GM18951 (cell line): ENCODE measurements around the gene TNRC18.

ENCODE experiments used
- POLR2A ChIP-seq: IDR thresholded peaks from 4 replicates; pipeline ENCODE4 v1.6.1; 2011; ENCODE audit warnings: mild to moderate bottlenecking; ENCODE audit not compliant: insufficient read length, insufficient read depth; ENCODE audit errors: extremely low read depth
- in situ Hi-C: fragments of 300-500 bp; cut with MboI; formaldehyde crosslinking; loops from one replicate; pipeline ENCODE4 v1.12.0; 2022; ENCODE audit warnings: low sequenced_read_pairs, mixed read lengths, inconsistent platforms; ENCODE audit not compliant: unreplicated experiment

The TNRC18 gene

DNA sequence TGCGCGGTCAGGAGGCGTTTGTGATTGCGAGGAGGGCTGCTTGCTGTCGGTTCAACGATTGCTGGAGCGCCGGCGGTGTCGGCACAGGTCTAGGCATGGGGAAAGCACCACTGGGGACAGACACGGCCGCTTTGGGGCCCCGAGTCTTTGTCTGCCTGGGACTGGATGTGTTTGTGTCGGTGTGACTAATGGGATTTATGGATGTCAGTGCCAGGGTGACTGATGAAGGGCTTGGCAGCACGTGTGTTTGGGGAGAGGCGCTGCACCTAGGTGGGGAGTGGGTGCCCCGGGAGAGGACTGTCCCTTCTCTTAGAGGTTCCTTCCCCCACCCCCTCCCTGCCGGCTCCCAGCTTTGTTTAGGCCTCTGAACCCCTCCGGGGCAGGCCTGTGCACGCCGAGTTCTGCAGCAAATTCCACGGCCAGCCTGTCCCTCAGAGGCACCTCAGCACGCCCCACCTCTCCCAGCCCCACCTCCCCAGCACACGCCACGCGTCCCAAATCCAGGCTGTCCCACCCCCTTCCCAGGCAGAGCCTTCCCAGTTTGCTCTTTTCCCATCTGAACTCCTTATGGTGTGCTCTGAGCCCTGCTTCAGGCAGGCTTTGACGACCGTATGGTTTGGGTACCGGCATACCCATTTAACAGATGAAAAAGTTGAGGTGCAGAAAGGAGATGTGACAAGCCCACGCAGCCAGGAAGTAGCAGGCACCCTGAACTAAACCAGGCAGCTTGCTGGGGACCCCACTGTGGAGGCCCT lies 6.4 kb upstream of the TNRC18 start:
- no peak for TF ChIP-seq POLR2A
- in situ Hi-C loops: no loop called here

DNA sequence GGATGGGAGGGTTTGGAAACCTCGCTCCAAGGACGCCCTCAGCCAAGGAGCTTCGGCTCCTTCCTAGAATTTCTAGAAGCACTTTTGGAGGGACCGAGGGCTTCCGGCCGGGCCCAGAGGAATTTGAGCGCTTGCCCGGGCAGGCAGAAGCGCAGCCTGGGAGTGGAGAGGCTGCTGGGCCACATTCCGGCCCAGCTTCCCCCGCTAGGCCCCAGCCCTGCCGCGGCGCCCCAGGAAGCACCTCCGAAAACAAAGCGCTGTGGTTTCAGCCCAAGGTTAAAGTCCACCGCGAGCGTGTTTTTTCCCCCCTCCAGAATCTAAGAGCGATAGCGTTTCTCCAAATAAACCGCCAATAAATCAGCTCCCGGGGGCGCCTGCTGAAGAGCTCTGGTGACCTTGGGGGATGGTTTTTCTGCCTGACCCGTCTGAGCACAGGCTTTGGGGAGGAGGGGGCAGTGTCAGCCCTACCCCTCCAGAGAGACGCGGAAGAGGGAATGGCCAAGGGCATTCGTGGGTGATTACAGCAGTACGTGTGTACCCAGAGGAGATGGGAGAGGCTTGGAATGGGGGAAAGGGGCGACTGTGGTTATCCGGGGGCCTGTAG lies 5.7 kb upstream of the TNRC18 start:
- in situ Hi-C loops: no loop called here

DNA sequence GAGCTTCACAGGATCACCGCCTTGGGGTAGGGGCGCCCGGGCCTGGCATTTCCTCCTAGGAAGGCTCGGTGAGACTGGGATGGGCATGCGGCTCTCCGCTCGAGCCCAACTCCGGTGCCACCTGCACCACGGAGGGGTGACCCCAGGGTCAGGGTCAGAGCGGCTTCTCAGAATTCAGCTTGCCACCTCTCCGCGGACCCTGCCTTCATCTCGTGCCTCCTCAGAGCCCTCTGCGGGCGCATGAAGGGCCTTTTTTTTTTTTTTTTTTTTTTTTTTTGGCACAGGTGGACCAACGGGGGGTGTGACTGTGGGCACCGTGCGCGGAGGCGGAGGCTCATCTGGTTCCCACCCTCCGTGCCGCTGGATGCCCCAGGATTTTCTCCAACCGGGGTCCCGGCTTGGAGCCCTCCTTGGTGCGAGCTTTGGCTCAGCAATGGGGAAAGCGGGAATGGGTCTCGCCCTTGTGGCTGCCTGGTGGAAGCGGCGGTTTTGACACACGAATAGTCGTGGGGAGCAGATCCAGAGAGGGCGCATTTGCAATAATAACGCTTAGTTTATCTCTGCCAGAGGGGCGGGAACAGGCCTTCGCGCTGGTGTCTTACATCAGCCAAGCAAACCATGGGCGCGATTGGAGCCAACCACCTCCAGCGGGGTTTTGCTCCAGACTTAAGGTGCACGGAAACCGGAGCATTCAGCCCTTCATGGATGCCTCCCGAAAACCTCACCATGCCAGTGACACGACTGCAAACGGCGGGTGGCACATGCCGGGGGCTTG lies 5.0 kb upstream of the TNRC18 start:
- in situ Hi-C loops: no loop called here
- TF ChIP-seq POLR2A: no peak

More for the DNA sequence above, 5.7 kb upstream of the TNRC18 start:
- peak; percentile 16 for TF ChIP-seq POLR2A

DNA sequence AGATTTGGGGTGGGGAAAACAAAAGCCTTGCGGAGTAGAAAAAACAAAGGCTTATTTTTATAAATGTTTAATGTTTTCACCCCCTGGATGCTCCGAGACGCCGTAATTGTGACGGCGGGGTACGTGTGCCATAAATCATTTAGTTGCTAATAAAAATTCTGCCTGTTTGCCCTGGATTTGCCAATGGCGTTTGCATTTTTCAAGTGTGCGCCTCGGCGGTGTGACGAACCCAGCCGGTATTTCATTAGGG lies 2.5 kb upstream of the TNRC18 start:
- TF ChIP-seq POLR2A: no peak

DNA sequence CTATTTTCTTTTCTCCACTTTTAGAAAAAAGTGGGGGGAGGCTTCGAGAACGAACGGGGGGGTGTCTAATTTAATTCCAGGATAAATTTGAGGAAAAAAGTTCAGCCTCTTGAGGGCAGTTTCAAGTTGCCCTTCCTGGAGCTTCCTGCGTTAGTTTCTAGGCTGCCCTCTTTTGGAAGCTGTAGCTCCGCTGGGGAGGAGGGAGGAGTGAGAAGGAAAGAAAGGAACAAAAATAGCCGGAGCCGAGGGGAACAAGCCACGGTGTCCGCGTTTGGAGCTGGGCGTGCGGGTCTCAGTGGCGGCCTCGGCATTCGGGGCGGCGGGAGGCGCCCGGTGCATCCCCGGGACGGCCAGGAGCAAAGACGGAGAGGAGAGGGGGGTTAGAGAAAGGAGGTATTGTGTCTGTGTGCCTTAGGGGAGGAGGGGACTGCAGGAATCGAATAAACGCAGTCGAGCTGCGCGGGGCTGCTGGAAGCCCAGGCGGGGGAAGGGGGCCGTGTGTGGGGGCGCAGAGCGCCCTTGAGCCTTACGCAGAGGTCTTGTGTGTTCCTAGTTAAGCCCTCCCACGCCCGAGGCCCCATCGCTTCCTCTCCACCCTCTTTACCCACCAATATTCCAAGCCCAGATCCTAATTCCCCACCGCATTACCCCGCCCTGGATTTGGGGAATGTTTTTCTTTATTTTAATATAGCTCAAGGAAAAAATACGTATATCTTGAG lies 2.0 kb upstream of the TNRC18 start:
- in situ Hi-C loops: no loop called here
- TF ChIP-seq POLR2A: no peak

More for the DNA sequence above, 2.5 kb upstream of the TNRC18 start:
- in situ Hi-C loops: no loop called here

DNA sequence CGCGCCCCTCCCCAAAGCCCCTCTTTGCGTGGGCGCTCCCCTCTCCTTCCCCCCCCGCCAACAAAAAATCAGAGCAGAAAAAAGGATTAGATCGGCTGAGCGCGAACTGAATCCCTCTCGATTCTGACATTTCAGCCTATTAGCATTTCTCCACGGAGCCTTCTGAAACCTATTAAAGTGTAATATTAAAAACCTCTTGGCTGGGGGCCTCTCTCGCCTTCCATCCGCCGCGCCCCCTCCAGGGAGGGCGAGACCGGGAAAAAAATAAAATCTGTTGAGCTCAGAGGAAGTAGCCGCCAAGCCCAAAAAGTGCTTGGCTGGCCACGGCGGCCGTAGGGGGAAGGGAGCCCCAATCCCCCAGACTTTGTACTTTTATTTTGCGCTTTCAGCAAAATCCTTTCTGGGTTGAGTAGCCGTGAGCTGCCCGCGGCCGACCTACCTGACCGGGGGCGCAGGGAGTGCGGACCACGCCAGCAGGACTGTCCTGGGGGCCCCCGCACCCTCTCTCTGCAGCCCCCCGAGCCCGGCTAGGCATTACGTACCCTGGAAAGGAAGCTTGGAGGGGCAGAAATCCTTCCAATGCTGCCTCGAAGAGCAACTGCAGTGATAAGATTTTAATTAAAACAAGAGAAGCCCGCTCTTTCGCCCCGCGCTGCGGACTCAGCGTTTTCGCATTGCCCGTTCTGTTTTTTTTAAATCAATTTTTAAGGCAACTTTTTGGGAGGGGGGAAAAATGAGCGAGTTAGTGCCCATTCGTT lies 1.3 kb upstream of the TNRC18 start:
- no peak for TF ChIP-seq POLR2A
- in situ Hi-C loops: no loop called here

DNA sequence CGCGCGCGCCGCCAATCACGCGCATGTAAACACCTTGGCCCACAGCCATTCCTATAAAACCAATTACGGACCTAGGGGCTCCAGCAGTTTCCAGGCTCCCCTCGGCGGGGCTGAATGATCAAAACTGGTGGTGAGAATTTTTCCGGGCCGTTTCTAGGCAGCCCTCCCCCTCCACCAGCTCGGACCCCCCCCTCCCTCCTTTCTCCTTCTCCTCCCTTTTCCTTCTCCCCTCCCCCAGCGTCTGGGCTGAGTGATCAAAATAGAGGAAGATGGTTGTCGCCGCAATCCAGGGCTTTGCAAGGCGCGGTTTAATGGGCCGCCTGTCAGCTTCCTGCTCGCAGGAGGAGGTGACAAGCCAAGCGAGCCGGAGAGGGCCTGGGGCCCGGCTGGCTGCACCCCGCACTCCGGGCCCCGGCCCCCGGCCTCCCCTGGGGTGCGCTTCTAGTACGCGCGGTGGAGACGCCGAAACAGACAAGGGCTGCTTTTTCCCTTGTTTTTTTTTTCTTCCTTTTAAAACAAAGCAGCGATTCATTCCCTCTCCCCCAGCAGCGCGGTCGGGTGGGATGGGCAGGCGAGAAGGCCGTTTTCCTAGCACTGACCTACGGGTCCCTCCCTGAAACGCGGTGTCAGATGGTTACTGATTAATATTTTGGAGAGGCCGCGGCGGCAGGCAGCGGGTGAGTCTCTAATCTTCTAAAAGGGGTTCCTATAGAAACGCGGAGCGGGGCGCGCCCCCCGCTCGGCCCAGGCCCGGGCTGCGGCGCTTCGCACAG lies 528 bp upstream of the TNRC18 start:
- in situ Hi-C loops: no loop called here
- no peak for TF ChIP-seq POLR2A

DNA sequence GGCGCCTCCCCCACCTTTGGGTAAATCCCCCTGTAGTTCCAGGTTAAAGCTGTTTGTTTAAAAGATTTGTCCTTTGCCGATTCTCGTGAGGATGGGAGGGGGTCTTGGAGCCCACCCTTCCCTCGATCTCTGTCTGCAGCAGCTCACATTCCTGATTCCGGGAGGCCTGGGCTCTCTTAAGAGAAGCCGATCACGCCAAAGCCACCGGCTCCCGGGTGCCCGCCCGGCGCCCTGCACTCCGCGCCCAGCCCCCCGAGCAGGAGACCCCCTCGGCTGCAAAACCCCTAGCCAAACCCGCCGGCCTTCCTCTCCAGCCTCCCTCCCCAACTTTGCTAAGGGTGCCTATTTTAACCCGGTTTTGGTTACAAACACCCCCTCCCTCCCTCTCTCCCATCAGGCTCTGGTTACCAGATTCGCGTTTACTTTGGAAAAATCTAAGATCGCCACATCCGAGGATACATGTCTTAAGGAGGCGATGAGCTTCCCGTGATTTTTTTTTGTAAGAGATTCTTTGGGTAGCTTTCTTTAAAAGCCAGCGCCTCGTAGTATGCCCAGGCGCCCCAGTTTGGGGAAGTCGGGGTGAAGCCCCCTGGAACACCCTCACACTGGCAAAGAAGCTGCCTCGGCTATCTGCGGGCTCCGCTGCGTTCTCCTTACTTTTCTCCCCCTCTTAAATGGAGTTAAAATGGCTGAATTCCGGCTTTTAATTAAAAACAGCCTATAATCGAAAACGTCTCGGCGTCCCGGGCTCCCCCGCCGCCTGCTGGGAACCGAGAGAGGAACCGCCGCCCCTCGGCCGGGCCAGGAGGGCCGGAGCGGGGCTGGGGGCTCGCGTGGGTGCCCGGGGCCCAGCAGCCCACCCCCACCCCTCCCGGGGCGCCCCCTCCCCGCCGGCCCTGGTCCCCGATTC lies 983 bp downstream of the TNRC18 start:
- in situ Hi-C loops: no loop called here
- no peak for TF ChIP-seq POLR2A

DNA sequence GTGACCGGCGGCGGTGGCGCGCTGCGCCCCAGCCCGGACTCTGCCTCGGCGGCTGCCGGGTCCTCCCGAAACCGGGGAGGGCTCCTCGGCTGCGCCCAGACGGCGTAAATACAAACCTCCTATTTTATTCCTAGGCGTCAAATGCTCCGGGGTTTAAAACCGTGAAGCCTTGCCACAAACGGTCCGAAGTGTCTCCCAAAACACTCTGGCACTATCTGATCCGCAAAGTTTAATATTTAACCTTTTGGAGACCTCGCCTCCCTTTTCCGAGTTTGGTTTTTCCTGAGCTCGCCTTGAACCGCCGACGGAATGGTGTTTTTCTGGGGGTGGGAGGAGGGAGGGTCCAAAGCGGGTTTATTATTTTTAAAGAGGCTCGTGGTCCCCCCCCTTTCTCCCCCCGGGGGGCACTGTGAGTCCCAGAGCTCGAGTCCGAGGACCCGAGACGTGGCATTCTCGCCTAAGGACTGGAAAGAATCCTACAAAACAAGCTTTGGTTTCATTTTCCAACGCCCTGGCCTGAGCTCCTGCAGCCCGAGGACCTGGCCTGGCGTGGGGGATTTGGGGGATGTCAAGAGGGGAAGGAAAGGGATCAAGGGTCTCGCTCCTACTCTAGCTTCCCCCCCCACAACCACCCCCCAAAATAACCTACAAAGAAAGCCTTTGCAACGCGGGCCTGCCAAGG lies 1.8 kb downstream of the TNRC18 start:
- no peak for TF ChIP-seq POLR2A
- in situ Hi-C loops: no loop called here

DNA sequence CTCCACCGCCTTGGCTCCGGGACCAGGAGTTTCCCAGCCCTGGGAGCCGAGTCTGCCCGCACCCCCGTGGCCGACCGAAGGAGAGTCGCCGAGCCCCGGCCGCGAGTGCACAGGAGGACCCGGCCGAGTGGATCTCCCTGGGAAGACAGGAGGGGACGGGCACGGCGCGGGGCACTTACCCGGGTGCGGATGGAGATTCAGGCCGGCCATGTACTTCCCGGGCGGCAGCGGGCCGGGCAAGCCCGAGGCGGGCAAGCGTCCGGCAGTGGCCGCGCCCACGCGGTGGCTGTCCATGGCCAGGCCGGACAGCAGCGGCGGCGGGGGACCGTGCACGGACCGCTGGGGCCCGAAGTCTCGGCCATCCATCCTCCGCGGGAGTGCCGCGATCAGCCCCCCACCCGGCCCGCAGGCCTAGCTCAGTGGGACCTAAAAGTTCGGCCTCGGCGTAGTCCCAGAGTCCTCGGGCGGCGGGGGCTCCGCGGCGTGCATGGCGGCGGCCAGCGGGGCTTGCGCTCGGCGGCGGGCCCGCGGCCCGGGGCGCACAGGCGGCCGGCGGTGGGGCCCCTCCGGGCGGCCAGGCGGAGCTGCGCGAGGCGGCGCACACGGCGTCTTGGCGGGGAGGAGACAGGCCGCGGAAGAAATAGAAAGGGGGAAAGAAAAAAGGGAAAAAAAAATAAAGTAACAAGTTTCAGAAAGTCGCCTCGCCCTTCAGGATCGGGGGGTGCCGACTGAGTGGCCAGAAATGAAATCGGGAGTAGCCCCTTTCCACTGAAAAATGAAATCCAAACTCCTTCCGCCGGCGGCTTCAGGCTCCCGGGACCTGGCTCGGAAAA lies 2.5 kb downstream of the TNRC18 start:
- TF ChIP-seq POLR2A: no peak

More for the DNA sequence above, 2.5 kb downstream of the TNRC18 start:
- in situ Hi-C loops: no loop called here
